Activated CD8-positive, alpha-beta memory T cell treated with anti-CD3 and anti-CD28 coated beads, Interleukin-2, amount 10 ng/mL, durations not matched to agents 7 days and 5 days (primary cell): ENCODE results near the gene EMC9. TPM values are rescaled to one million over a fixed set of nuclear protein-coding genes. Genes with fewer than 3 reads are reported as not detected.

Source experiments
- ATAC-seq: fragments of 150-1000 bp; cut with Tn5 transposase; one replicate; pipeline ENCODE4 v1.10.0; 2021; ENCODE audit warnings: moderate library complexity
- CTCF ChIA-PET: fragments of 350-600 bp; sonication (Branson Sonifier 250); formaldehyde crosslinking; loops from one replicate; lab custom pipeline; 2021; ENCODE audit warnings: antibody characterized with exemption; lab: Charles Lee
- DNase-seq: peaks from one replicate; pipeline ENCODE4 v3.0.0-alpha.2; 2020
- H3K27ac Mint-ChIP-seq: one replicate; pipeline ENCODE4 v1.8.0; 2021; ENCODE audit warnings: mild to moderate bottlenecking, mixed read lengths
- H3K27me3 Mint-ChIP-seq: one replicate; pipeline ENCODE4 v1.8.0; 2021; ENCODE audit warnings: mixed read lengths
- H3K36me3 Mint-ChIP-seq: one replicate; pipeline ENCODE4 v1.8.0; 2021; ENCODE audit warnings: mild to moderate bottlenecking, mixed read lengths
- H3K4me1 Mint-ChIP-seq: one replicate; pipeline ENCODE4 v1.8.0; 2021; ENCODE audit warnings: mixed read lengths
- H3K4me3 Mint-ChIP-seq: one replicate; pipeline ENCODE4 v1.8.0; 2021; ENCODE audit warnings: mild to moderate bottlenecking, moderate library complexity, mixed read lengths
- H3K9me3 Mint-ChIP-seq: one replicate; pipeline ENCODE4 v1.8.0; 2022; ENCODE audit warnings: low read depth, mixed read lengths
- total RNA-seq, 2 experiments: library from RNA; stranded (reverse); gene quantifications; one replicate each; pipeline ENCODE4 v1.2.3, GENCODE V29; 2021

The EMC9 gene
- total RNA-seq, 2 experiments from 2014 or later: 45.5 to 56.1 TPM

GRCh38 chr14:24103451-24103850 lies 37.9 kb downstream of the EMC9 start:
- no peak for DNase-seq

GRCh38 chr14:24102357-24103048 lies 38.9 kb downstream of the EMC9 start:
- Mint-ChIP-seq H3K27ac (peak overlapping the region; percentile 8), H3K4me3 (no peak overlapping the region), H3K36me3 (peaks cover 49% of the 10 kb centered on the region), H3K27me3 (no peaks in the 10 kb centered on the region), H3K9me3 (no peaks in the 10 kb centered on the region), H3K4me1 (peaks cover 17% of the 10 kb centered on the region)
- DNase-seq: no peak
- CTCF ChIA-PET: interaction anchor here (1.0 to 10.7 kb wide), 4 partner anchors 8 to 58 kb away, joined by 3 to 225 read pairs (median 4); partner anchors contain the start of genes IRF9 and PCK2
- no peak for ATAC-seq

More at GRCh38 chr14:24103451-24103850, 37.9 kb downstream of the EMC9 start:
- H3K27ac Mint-ChIP-seq: no peak overlapping the region
- no peaks in the 10 kb centered on the region for H3K9me3 Mint-ChIP-seq
- H3K4me3 Mint-ChIP-seq: no peak overlapping the region
- H3K4me1 Mint-ChIP-seq: peaks cover 19% of the 10 kb centered on the region
- ATAC-seq: no peak
- CTCF ChIA-PET: interaction anchor here (10.7 kb wide), 1 partner anchor 9 kb away, joined by 225 read pairs; the partner anchor contains the start of gene PCK2
- H3K27me3 Mint-ChIP-seq: no peaks in the 10 kb centered on the region
- peaks cover 44% of the 10 kb centered on the region for H3K36me3 Mint-ChIP-seq

- no peak overlapping the region for H3K27ac Mint-ChIP-seq
- no peaks in the 10 kb centered on the region for H3K9me3 Mint-ChIP-seq
- peaks cover 15% of the 10 kb centered on the region for H3K4me1 Mint-ChIP-seq
- DNase-seq (no peak), ATAC-seq (no peak)
- H3K27me3 Mint-ChIP-seq: no peaks in the 10 kb centered on the region
- H3K36me3 Mint-ChIP-seq: peaks cover 57% of the 10 kb centered on the region
- CTCF ChIA-PET: interaction anchor here (1.8 to 10.7 kb wide), 2 partner anchors 6 to 19 kb away, joined by 3 to 225 read pairs; partner anchors contain the start of gene PCK2
- H3K4me3 Mint-ChIP-seq: no peak overlapping the region
Observed at GRCh38 chr14:24100982-24101494, 40.4 kb downstream of the EMC9 start.

GRCh38 chr14:24100197-24100981 lies 41.0 kb downstream of the EMC9 start:
- H3K36me3 Mint-ChIP-seq: peaks cover 60% of the 10 kb centered on the region
- no peaks in the 10 kb centered on the region for H3K9me3 Mint-ChIP-seq
- DNase-seq (no peak), ATAC-seq (no peak)
- H3K4me3 Mint-ChIP-seq: no peak overlapping the region
- CTCF ChIA-PET: interaction anchor here (10.7 to 12.1 kb wide), 2 partner anchors 5 to 6 kb away, joined by 225 read pairs; partner anchors contain the start of gene PCK2
- H3K27me3 Mint-ChIP-seq: no peaks in the 10 kb centered on the region
- peaks cover 16% of the 10 kb centered on the region for H3K4me1 Mint-ChIP-seq
- H3K27ac Mint-ChIP-seq: no peak overlapping the region

GRCh38 chr14:24098927-24099813 lies 42.2 kb downstream of the EMC9 start:
- Mint-ChIP-seq H3K27ac (no peak overlapping the region), H3K36me3 (peaks cover 56% of the 10 kb centered on the region), H3K27me3 (no peaks in the 10 kb centered on the region), H3K9me3 (no peaks in the 10 kb centered on the region), H3K4me3 (no peak overlapping the region), H3K4me1 (peaks cover 18% of the 10 kb centered on the region)
- DNase-seq (no peak), ATAC-seq (no peak)
- CTCF ChIA-PET: interaction anchor here (1.2 to 12.1 kb wide), 2 partner anchors 7 to 15 kb away, joined by 3 to 225 read pairs; partner anchors contain the start of genes DCAF11 and NRL

- no peak for ATAC-seq
- H3K27me3 Mint-ChIP-seq: no peaks in the 10 kb centered on the region
Observed at GRCh38 chr14:24098229-24098926, 43.0 kb downstream of the EMC9 start.

GRCh38 chr14:24096545-24097181 lies 44.7 kb downstream of the EMC9 start:
- H3K4me3 Mint-ChIP-seq: peak overlapping the region; percentile 47
- no peaks in the 10 kb centered on the region for H3K27me3 Mint-ChIP-seq
- H3K36me3 Mint-ChIP-seq: peaks cover 36% of the 10 kb centered on the region
- peak overlapping the region; percentile 58 for H3K27ac Mint-ChIP-seq
- ATAC-seq (no peak), DNase-seq (no peak)
- H3K4me1 Mint-ChIP-seq: peaks cover 29% of the 10 kb centered on the region
- no peaks in the 10 kb centered on the region for H3K9me3 Mint-ChIP-seq
- CTCF ChIA-PET: interaction anchor here (0.9 to 12.1 kb wide), 3 partner anchors 9 to 65 kb away, joined by 3 to 225 read pairs (median 4); partner anchors contain the start of gene IRF9

More at GRCh38 chr14:24098229-24098926, 43.0 kb downstream of the EMC9 start:
- Mint-ChIP-seq H3K9me3 (no peaks in the 10 kb centered on the region), H3K4me3 (no peak overlapping the region), H3K36me3 (peaks cover 48% of the 10 kb centered on the region), H3K27ac (no peak overlapping the region), H3K4me1 (peaks cover 24% of the 10 kb centered on the region)
- CTCF ChIA-PET: interaction anchor here (1.2 to 12.1 kb wide), 2 partner anchors 7 to 16 kb away, joined by 3 to 225 read pairs; partner anchors contain the start of genes DCAF11 and NRL
- DNase-seq: no peak

- Mint-ChIP-seq H3K27ac (peak overlapping the region; percentile 99), H3K9me3 (no peaks in the 10 kb centered on the region), H3K4me1 (peaks cover 31% of the 10 kb centered on the region), H3K4me3 (peak overlapping the region; percentile 99), H3K36me3 (peaks cover 31% of the 10 kb centered on the region), H3K27me3 (no peaks in the 10 kb centered on the region)
- ATAC-seq: peak; percentile 50
- CTCF ChIA-PET: interaction anchor here (0.7 to 12.1 kb wide), 9 partner anchors 10 to 1328 kb away, joined by 3 to 225 read pairs (median 10); partner anchors contain the start of genes DCAF11, EMC9, IRF9 and NRL
- peak; percentile 87 for DNase-seq
Observed at GRCh38 chr14:24095271-24096068, 45.9 kb downstream of the EMC9 start.

GRCh38 chr14:24094841-24095270 lies 46.5 kb downstream of the EMC9 start:
- Mint-ChIP-seq H3K4me3 (peak overlapping the region; percentile 99), H3K36me3 (peaks cover 28% of the 10 kb centered on the region), H3K9me3 (no peaks in the 10 kb centered on the region), H3K27ac (peak overlapping the region; percentile 99), H3K27me3 (no peaks in the 10 kb centered on the region), H3K4me1 (peaks cover 33% of the 10 kb centered on the region)
- DNase-seq (peak; percentile 46), ATAC-seq (peak; percentile 2)
- CTCF ChIA-PET: interaction anchor here (0.7 to 12.1 kb wide), 9 partner anchors 11 to 213 kb away, joined by 3 to 225 read pairs (median 10); partner anchors contain the start of genes DCAF11, EMC9, IRF9 and NRL

GRCh38 chr14:24093901-24094840 lies 47.2 kb downstream of the EMC9 start, which contains the start of gene PCK2:
Gene PCK2, plus strand, starts transcription at chr14:24094311. Its CDS starts 95 bp downstream, at chr14:24094406.
- peak within 1 kb of the TSS; percentile 99 for H3K4me3 Mint-ChIP-seq
- ATAC-seq (peak; percentile 74), DNase-seq (peak; percentile 89)
- H3K36me3 Mint-ChIP-seq: peaks cover 22% of the 10 kb centered on the region
- peak within 1 kb of the TSS; percentile 99 for H3K27ac Mint-ChIP-seq
- peaks cover 33% of the 10 kb centered on the region for H3K4me1 Mint-ChIP-seq
- CTCF ChIA-PET: interaction anchor here (0.7 to 12.1 kb wide), 15 partner anchors 9 to 535 kb away, joined by 3 to 225 read pairs (median 4); partner anchors contain the start of genes DCAF11, EMC9, IRF9 and NRL
- no peaks in the 10 kb centered on the region for H3K27me3 Mint-ChIP-seq
- H3K9me3 Mint-ChIP-seq: no peaks in the 10 kb centered on the region
